GM12874 (cell line): ENCODE data around the gene GATA5.

Experiments used
- TF ChIP-seq, protein P1 (sequence below): IDR thresholded peaks from 2 replicates; pipeline ENCODE4 v1.5.1; 2011; ENCODE audit warnings: low read depth, mild to moderate bottlenecking, control low read depth, low read length, moderate library complexity; ENCODE audit not compliant: insufficient read depth

The GATA5 gene

DNA sequence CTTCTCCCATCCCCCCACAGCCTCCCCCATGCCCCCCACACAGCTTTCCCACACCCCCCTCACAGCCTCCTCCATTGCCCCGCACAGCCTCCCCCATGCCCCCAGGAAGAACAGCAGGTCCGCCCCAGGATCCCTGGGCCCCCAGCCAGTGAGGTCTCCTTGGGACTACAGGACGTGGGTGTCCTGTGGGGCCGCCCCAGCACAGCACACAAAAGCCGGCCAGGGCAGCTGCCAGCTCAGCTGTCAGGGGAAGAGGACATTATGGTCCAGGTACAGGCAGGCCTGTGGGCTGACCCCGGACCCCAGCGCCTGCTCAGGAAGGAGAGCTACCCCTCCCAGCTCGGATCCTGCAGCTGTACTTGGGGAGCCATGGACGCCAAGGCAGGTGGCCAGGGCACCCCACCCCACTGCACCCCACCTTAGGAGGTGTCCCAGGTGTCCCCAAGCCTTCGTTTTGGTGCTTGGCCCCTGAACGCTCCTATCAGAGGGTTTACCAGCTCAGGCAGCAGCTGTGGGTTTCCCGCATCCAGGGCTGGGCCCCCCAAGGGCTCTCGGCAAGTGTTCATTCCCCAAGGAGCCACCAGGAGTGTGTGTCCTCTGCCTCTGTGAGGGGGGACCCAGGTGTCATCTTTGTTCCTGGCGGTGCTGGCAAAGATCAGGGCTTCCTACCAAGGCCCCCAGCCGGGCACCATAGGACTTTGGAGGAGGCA, 42.3 kb upstream of the GATA5 start:
- TF ChIP-seq, protein P1, sequence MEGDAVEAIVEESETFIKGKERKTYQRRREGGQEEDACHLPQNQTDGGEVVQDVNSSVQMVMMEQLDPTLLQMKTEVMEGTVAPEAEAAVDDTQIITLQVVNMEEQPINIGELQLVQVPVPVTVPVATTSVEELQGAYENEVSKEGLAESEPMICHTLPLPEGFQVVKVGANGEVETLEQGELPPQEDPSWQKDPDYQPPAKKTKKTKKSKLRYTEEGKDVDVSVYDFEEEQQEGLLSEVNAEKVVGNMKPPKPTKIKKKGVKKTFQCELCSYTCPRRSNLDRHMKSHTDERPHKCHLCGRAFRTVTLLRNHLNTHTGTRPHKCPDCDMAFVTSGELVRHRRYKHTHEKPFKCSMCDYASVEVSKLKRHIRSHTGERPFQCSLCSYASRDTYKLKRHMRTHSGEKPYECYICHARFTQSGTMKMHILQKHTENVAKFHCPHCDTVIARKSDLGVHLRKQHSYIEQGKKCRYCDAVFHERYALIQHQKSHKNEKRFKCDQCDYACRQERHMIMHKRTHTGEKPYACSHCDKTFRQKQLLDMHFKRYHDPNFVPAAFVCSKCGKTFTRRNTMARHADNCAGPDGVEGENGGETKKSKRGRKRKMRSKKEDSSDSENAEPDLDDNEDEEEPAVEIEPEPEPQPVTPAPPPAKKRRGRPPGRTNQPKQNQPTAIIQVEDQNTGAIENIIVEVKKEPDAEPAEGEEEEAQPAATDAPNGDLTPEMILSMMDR, result no peak

DNA sequence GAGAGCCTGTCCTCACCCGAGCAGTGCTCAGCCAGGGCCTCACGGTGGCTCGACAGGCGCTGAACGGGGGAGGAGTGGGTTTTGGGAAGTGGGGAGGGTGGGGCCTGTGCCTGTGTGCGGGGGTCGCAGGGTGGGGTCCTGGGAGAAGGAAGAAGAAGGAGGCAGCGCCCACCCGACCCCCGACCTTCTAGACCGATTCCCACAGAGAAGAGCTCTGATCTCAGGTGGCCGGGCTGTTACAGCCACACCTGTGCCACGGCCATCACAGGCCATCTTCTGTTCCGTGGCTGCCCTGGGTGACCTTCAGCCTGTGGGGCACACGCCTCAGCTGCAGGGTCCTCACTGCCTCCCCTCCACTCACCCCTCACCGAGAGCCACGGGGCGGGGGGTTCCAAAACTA, 41.4 kb upstream of the GATA5 start:
- TF ChIP-seq, protein P1, result no peak

DNA sequence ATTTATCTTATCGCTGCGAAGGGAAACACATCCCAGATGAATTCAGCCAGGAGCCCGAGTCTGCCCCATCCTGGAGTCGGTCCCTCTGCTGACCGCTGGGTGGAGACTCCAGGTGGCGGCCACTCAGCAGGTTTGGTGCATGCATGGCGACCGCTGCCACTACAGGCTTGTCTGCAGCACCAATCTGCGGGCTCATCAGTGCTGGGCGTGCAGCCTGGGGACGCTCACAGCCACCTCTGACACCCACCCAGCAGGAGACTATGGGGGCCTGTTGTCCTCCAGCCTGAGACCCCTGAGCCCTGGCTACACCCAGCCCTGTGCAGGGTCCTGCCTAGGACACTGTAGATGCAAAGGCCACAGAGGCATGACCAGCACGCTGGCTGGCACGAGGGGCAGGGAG, 40.5 kb upstream of the GATA5 start:
- TF ChIP-seq, protein P1, result no peak

DNA sequence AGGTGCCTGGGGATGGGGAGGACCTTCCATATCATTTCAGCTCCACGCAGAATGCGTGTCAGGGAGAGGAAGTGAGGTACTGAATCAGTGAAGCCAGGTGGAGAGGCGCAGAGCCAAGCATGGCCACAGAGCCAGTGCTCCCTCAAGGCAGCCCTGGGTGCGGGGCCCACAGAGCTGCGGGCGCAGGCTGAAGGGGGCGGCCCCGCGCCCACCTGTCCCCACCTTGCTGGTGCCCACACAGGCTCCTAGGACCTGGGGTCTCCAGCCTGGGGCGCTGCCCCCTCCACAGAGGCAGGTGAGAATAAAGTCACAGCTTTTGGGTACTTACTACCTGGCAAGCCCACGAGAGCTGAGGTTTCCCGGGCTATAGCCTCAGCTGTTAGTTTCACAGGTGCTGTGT, 40.0 kb upstream of the GATA5 start:
- TF ChIP-seq, protein P1, result no peak

DNA sequence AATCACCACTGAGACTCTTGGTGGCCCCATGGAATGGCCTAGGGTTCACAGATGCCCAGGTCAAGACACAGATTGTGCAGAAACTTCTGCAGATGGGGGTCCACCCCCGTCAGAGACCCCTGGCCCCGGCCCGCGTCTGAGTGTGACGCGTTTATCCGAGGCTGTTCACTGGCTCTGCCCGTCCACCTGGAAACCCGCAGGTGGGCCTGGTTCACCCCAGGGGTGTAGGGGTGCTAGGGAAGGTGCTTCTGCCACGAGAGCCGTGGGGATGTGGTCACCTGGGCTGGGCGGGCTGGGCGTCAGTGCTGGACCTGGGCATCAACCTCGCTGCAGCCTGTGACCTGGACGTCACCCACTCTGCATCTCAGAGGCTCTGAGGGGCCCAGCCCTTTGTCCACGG, 39.5 kb upstream of the GATA5 start:
- TF ChIP-seq, protein P1, result no peak

DNA sequence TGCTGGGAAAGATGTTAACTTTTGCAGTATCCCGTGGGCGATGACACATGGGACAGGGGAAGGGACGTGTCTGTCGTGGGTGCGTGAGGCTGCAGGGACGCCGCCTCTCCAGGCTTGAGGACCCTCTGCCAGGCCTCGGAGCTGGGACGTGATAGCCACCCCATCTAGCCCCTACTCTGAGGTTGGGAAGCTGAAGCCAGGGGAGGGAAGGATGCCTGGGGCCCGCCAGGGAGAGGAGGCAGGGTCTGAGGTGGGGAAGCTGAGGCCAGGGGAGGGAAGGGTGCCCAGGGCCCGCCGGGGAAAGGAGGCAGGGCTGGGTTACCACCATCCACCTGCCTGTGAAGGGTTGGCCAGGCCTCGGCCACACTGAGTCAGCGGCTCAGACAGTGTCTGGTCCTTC, 38.2 kb upstream of the GATA5 start:
- TF ChIP-seq, protein P1, result no peak

DNA sequence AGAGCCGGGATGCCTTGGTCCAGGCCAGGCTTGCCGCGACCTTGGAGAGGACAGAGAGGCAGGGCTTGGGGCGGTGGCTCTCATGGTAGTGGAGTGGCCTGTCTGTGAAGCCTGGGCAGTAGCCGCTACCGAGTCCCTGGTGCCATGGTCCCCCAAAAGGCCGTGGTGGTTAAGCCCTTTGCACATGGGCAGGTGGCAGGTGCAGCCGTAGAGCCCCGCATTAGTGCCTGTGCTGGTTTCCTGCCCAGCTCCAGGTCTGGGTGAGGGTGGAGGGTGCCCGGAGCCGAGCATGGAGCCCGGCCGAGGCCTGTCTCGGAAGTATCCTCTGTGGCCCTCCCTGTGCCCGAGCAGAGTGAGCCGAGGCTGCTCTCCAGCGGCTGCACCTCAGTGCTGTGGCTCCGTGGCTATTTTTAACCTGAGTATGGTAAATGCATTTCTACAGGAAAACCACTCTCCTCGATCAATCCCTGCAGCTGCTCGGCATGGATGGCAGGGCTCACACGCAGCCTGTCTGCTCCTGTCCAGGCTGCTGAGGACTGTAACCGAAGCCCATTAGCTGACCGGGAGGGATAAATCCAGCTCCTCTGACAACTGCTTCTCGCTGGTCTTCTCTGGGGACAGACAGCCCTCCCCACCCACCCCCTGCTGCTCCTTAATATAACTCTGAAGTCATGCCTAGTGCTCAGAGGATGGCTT, 36.3 kb upstream of the GATA5 start:
- TF ChIP-seq, protein P1, result no peak
